Urinary bladder (tissue), 4 donors: ENCODE measurements around the gene SLC49A4. TPM values are rescaled to one million over a fixed set of nuclear protein-coding genes. Genes with fewer than 3 reads are reported as not detected.
"Not testable (repeated sequence)": the region's sequence is repeated elsewhere in the genome, so short reads cannot be mapped to it uniquely, and the experiment has no call there.

Experiments
- DNase-seq: peaks from one replicate; pipeline ENCODE4 v3.0.0-alpha.2; 2015; ENCODE audit errors: extremely low spot score
- H3K27ac ChIP-seq: one replicate; pipeline ENCODE4 v1.5.1; 2013; ENCODE audit warnings: low read depth, mild to moderate bottlenecking, moderate library complexity
- H3K36me3 ChIP-seq: one replicate; pipeline ENCODE4 v1.6.1; 2013; ENCODE audit warnings: mild to moderate bottlenecking, moderate library complexity; ENCODE audit not compliant: insufficient read depth
- H3K4me1 ChIP-seq: one replicate; pipeline ENCODE4 v1.6.1; 2013; ENCODE audit warnings: mild to moderate bottlenecking, moderate library complexity; ENCODE audit not compliant: insufficient read depth
- H3K4me3 ChIP-seq: one replicate; pipeline ENCODE4 v1.5.1; 2013; ENCODE audit warnings: low read depth, low read length
- WGBS: extraction: QIAGEN DNeasy Blood & Tissue Kit; methylation state at CpG from one replicate; pipeline ENCODE4 v1.1.7; 2013; 5-methylcytosine and 5-hydroxymethylcytosine counted together
- polyA plus RNA-seq: library from polyadenylated mRNA; stranded (reverse); fragments of 200-250 nt; gene quantifications from one replicate; pipeline ENCODE4 v1.2.3, GENCODE V29; 2013
- total RNA-seq: library from RNA; depleted of rRNA; stranded (reverse); fragments of >200 nt; gene quantifications from one replicate; pipeline ENCODE4 v1.2.3, GENCODE V29; 2014
- donor health status: healthy with polysubstance abuse.
- donor health status: healthy.

The SLC49A4 gene
- total RNA-seq = 20.0 TPM
- polyA plus RNA-seq = 7.7 TPM

GRCh38 chr3:122794779-122795673 is at the start of gene SLC49A4:
Gene SLC49A4, plus strand, starts transcription at chr3:122795069. Its CDS starts 124 bp downstream, at chr3:122795193.
- Histone ChIP-seq H3K36me3 (no peaks in the 10 kb centered on the region), H3K4me3 (peak within 1 kb of the TSS; percentile 72), H3K27ac (peak within 1 kb of the TSS; percentile 95), H3K4me1 (peaks cover 2% of the 10 kb centered on the region)
- under 1% methylated on average over 84 of the region's 84 CpGs for WGBS
- DNase-seq = peak; percentile 37

GRCh38 chr3:122745369-122746021 is 49.4 kb upstream of the SLC49A4 start:
- Histone ChIP-seq H3K4me3 (no peak overlapping the region), H3K36me3 (no peaks in the 10 kb centered on the region), H3K27ac (no peak overlapping the region), H3K4me1 (no peaks in the 10 kb centered on the region)
- DNase-seq = no peak
- WGBS = 96% methylated on average over 4 of the region's 4 CpGs

GRCh38 chr3:122747295-122747694 is 47.6 kb upstream of the SLC49A4 start:
- H3K4me3 ChIP-seq, H3K4me1 ChIP-seq, H3K27ac ChIP-seq, DNase-seq, H3K36me3 ChIP-seq: not testable (repeated sequence)
- WGBS = 94% methylated on average over 22 of the region's 35 CpGs

DNA sequence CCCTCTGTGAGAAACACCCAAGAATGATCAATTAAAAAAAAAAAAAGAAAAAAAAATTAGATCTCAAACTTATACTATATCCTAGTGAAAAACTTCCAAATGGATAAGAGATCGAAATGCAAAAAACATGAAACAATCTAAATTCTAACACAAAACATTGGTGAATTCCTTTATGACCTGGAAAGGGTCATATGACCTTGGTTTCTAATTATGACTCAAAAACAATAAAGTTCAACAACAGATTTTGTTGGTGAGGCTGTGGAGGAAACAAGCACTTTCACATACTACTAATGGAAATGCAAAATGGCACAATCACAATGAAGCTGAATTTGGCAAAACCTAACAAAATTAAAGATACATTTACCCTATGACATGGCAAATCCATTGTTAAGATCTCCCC is 46.5 kb upstream of the SLC49A4 start:
- H3K27ac ChIP-seq = no peak overlapping the region
- H3K36me3 ChIP-seq = peaks cover 3% of the 10 kb centered on the region
- H3K4me3 ChIP-seq = no peak overlapping the region
- H3K4me1 ChIP-seq = no peaks in the 10 kb centered on the region
- no peak for DNase-seq
- 96% methylated on average over 1 of the region's 1 CpG for whole genome bisulfite sequencing

- WGBS = 81% methylated on average over 5 of the region's 5 CpGs
- peaks cover 3% of the 10 kb centered on the region for H3K36me3 ChIP-seq
- DNase-seq = no peak
Measured at GRCh38 chr3:122754929-122755328, 39.9 kb upstream of the SLC49A4 start.

GRCh38 chr3:122755491-122755890 is 39.4 kb upstream of the SLC49A4 start:
- 66% methylated on average over 2 of the region's 2 CpGs for WGBS

More at GRCh38 chr3:122754929-122755328, 39.9 kb upstream of the SLC49A4 start:
- Histone ChIP-seq H3K4me3 (no peak overlapping the region), H3K4me1 (no peaks in the 10 kb centered on the region), H3K27ac (no peak overlapping the region)

DNA sequence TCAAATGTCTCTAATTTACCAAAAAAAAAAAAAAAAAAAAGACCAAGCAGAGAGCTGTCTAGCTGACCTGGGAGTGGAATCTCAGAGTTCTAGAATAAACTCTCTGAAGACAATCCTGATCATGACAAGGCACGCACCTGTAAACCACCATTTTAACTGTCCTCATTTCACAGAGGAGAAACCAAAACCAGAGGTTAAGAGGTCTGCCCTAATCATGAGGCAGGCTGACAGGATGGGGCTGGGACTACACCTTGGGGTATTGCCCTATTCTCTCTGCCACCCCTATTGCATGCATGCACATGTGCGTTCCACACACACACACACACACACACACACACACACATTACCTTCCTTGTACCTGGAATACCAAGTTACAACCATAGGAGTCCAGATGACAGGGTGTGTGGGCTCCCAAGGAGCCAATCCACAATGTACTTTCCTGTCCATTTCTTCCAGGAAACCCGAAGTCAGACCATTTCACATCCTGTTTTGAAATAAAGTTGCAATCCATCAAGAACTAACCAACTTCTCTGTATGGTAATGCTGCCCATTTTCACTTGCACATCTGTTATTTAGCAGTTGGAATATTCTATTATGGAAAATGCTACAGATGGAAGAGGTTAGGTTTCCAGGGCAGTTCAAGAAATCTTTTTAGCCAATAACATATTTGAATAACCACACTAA is 35.9 kb upstream of the SLC49A4 start:
- no peak for DNase-seq
- H3K4me3 ChIP-seq = no peak overlapping the region
- H3K36me3 ChIP-seq = no peaks in the 10 kb centered on the region
- H3K27ac ChIP-seq = no peak overlapping the region
- WGBS = 80% methylated on average over 3 of the region's 3 CpGs
- no peaks in the 10 kb centered on the region for H3K4me1 ChIP-seq

More at GRCh38 chr3:122755491-122755890, 39.4 kb upstream of the SLC49A4 start:
- peaks cover 3% of the 10 kb centered on the region for H3K36me3 ChIP-seq
- H3K27ac ChIP-seq = no peak overlapping the region
- no peak for DNase-seq
- H3K4me1 ChIP-seq = no peaks in the 10 kb centered on the region
- no peak overlapping the region for H3K4me3 ChIP-seq

- H3K36me3 ChIP-seq = no peaks in the 10 kb centered on the region
Measured at GRCh38 chr3:122760453-122761271, 34.2 kb upstream of the SLC49A4 start.

GRCh38 chr3:122766430-122766829 is 28.4 kb upstream of the SLC49A4 start:
- no peak for DNase-seq
- Histone ChIP-seq H3K4me3 (no peak overlapping the region), H3K36me3 (peaks cover 2% of the 10 kb centered on the region), H3K27ac (no peak overlapping the region), H3K4me1 (no peaks in the 10 kb centered on the region)
- 95% methylated on average over 3 of the region's 3 CpGs for WGBS

More at GRCh38 chr3:122760453-122761271, 34.2 kb upstream of the SLC49A4 start:
- DNase-seq = no peak
- 79% methylated on average over 3 of the region's 3 CpGs for WGBS
- H3K4me3 ChIP-seq = no peak overlapping the region
- no peaks in the 10 kb centered on the region for H3K4me1 ChIP-seq
- no peak overlapping the region for H3K27ac ChIP-seq

DNA sequence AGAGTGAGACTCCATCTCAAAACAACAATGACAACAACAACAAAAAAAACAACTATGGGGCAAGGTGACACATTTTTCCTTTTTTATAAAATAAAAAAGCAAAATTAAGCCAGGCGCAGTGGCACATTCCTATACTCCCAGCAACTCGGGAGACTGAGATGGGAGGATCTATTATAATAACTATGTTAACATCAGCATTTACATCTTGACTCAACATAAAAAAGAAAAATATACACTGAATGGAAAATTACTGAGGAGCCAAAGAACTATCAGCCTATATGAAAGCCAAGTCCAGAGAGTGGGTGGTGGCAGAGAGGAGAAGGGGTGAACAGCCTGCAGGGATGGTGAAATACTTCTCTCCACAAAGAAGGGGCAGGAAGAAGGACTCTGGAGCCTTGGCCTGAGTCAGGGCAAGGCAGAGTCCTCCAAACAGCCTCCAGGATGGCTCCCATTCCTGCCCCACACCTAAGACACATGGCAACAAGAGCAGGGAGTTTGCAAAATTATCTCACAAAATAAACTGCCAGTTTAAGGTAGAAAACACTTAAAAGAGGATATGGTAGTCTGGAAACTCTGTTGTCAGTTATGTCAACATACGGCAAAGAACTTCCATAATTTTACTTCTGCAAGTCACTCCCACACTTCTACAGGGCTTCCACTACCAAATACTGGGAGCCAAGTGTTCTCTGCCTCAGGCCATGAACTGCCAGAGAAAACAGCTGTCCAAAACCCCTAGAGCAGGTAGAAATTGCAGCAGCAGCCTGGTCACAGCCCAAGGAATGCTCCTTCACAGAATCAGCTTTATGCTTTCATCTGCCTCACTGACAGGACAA is 27.1 kb upstream of the SLC49A4 start:
- Histone ChIP-seq H3K4me3 (no peak overlapping the region), H3K4me1 (no peaks in the 10 kb centered on the region), H3K27ac (no peak overlapping the region), H3K36me3 (peaks cover 2% of the 10 kb centered on the region)
- WGBS = 84% methylated on average over 3 of the region's 3 CpGs
- no peak for DNase-seq

DNA sequence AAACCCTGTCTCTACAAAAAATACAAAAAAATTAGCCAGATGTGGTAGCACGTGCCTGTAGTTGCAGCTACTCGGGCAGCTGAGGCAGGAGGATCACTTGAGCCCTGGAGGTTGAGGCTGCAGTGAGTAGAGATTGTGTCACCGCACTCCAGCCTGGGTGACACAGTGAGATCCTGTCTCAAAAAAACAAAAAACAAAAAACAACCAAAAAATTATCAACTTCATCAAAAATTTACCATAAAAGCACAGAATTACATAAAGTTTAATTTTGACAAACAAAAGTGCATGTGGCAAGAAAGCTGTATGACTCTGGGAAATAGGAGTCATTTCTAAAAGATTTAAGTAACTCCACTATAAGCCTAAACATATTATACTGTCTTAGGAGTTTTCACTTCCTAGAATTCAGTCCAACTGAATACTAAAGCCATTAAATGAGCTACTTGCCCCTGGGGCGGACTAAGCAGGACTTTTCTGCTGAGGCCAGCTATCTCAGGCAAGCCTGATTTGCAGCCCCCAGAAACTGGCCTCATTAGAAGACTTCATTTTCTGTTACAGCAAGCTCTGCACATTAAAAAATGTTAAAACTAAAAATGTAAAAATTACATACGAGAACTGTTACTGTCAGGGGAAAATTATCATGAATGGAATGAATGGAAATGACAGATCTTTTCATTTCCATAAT is 24.2 kb upstream of the SLC49A4 start:
- Histone ChIP-seq H3K4me3 (no peak overlapping the region), H3K4me1 (no peaks in the 10 kb centered on the region), H3K27ac (no peak overlapping the region), H3K36me3 (peaks cover 2% of the 10 kb centered on the region)
- WGBS = 93% methylated on average over 5 of the region's 5 CpGs
- no peak for DNase-seq

GRCh38 chr3:122772827-122773226 is 22.0 kb upstream of the SLC49A4 start:
- DNase-seq = no peak
- peaks cover 2% of the 10 kb centered on the region for H3K36me3 ChIP-seq
- H3K27ac ChIP-seq = no peak overlapping the region
- 99% methylated on average over 1 of the region's 1 CpG for WGBS
- H3K4me1 ChIP-seq = no peaks in the 10 kb centered on the region
- no peak overlapping the region for H3K4me3 ChIP-seq
